Measurements from ENCODE around the gene BNIP5.

The BNIP5 gene

DNA sequence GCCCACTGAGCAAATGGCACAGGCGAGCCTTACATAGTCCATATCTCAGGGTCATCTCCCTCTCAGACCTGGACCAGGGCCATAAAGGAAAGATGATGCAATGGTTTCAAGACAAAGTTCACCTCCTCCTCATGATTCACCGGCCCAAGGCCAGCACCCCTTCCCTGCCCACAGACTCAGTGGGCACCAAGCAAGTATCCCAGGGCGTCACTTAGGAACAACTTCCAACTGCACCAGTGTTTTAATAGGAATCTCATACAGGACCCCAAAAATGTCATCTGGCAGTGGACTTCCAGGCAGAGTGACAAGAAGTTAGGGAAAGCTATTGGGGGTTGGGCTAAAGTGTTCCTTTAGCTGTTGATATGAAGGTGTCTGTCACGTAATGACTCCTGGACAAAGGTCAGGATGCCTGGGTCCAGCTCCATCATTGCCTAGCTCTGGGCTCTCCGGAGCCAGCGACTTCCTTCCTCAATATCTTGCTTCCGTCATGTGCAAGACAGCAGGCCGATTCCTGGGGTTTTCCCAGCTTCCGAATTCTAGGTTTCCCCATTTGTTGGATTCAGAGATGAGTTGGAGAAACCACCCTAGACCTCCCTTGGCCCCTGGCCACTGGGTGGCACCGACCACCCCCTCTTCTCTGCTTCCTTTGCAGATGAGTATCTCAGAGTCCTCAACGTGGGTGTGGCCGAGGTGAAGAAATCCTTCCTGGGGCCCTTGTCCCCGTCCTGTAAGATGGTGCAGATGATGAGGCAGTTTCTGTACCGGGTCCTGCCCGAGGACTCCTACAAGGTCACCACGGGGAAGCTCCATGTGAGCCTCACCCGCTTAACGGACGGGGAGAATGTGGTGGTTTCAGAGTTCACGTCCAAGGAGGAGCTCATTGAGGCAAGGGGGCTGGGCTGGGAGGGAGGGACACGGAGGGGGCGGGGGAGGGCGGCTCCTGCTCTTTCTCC is 45.7 kb downstream of the BNIP5 start:
- no peak for DNase-seq

DNA sequence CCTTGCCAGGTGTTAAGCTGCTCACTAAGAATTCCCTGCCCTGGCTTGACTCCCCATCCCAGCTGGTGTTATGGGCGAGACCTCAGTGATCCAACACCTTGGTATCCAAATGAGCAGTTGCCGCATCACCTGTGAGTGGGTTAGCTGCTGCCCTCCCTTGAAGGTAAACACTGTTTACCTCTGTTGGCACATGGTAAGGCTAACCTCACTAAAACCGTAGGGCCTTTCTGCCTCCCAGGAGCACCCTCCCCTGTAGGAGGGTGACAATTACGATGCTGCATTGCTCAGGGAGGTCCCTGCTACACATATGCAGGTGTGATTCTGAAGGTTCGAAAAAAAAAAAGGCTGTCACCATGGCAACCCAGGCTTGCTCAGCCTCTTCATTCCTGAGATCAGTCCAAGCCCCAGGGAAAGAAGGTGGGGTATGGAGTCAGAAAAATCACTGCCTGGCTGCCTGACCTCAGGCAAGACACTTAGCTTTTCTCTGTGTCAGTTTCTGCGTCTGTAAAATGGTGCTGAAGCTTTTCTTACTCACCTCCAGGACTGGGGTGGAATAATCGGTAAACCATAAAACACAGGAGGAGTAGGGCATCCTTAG is 47.3 kb downstream of the BNIP5 start:
- DNase-seq: no peak

DNA sequence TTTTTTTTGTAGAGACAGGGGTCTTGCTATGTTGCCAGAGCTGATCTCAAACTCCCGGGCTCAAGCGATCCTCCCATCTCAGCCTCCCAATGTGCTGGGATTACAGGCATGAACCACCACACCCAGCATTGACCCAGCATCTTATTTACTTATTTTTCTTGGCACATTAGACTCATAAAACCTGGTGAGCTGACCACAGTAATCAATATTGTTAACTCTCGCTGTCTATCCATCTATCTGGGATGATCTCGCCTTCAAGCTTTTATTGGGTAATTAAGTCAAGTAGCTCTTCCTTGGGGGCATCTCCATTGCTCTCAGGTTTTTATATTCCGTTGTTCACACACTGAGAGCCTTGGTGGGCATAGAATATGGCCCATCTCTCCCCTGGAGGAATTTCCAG is 49.8 kb downstream of the BNIP5 start:
- DNase-seq: no peak

DNA sequence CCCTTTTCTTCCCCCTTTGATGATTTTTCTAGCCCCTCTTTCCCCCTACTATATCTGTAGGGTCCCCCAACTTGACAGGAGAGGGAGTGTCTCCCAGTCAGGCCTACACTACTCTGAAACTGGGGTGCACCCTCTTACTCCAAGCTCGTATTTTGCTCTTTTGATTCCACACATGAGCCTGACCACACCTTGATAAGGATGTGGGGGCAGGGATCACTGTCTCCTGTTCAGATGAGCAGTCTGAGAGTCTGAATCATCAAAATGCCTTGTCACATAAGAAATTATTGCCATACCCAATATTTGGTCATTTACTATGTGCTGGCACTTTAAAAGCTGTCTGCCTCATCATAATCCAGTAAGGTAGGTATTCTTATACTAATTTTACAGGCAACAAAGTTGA is 50.9 kb downstream of the BNIP5 start:
- DNase-seq: no peak

DNA sequence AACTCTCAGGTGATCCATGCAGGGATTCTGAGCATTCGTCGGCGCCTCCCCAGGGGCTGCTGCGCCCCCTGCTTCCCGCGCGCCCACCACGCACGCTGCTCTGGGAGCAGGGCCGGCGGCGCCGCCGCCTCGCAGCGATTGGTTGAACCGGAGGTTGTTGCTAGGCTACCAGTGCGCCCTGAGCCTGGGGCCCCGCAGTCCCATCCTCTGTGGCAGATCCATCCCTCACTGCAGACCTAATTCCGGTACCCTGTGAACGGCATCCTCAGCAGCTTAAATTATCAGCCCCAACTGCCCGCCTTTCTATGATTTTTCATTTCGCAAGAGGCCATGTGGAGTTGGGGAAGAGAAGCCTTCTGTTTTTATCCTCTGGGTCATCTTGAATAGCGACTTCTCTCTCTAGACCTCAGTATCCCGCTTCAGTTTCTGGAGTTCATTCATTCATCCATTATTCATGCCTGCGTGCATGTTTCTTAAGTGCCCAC is 51.5 kb downstream of the BNIP5 start:
- no peak for DNase-seq

DNA sequence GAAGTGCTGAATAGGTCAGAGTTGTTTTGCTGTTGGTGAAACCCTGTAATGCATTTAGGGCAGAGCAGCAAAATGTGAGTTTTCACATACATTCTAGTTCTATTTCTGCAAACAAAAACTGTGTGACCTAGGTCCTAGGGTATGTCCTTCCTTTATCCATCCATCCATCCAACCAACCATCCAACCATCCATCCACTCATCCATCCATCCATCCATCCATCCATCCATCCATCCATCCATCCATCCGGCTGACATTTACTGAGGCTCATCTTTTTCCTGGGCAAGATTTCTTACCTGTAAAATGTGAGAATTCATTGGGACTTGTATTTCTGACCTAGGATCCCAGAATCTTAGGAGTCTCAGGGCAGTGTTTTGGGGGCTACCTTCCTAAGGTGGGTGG is 52.3 kb downstream of the BNIP5 start:
- no peak for DNase-seq

DNA sequence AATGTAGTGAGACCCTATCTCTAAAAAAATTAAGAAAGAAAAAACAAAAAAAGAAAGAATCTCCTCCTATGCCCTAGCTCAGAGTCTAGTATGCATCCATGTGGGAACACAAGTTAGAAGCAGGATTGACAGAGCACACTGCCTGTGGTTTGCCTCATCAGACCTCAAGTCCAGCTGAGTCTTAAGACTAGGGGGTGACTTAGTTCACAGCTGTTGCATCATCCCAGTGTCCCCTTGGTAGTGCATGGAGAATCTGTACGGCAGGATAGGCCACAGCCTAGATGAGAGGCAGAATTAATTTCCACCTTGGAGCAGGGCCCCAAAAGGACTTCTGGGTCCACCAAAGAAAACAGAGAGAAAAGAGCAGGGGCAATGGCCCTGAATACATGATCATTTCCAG is 53.1 kb downstream of the BNIP5 start:
- no peak for DNase-seq

DNA sequence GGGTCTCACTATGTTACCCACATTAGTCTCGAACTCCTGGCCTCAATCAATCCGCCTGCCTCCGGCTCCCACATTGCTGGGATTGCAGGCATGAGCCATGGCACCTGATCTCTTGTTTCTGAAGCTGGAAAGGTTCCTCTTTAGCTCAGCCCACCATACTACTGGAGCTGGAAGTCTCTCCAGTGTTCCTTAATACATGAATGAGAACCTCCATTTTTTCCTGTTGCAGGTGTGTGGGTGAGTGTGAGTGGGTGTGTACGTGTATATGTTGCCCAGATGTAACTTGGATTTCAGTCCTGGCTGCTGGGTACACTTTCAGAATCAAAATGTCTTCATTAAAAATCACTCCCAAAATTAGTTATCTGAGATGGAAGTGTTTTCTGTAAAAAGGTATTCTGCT is 55.7 kb downstream of the BNIP5 start:
- no peak for DNase-seq

DNA sequence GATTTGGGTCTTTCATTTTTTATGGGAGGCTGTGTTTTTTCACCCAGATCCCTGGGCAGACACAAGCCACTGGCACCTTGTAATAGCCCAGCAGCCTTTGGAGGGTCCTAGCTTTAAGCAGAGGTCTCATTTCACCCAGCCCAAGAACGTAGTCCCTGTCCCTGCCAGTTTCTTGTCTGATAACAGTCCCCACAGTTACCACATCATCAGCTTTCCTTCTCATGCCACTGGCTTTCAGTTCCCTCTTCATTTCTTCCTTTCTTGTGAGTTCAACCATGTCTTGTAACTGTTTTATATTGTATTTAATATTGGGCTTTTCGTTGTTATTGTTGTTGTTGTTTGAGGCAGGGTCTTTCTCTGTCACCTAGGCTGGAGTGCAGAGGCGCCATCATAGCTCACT is 56.2 kb downstream of the BNIP5 start:
- no peak for DNase-seq

DNA sequence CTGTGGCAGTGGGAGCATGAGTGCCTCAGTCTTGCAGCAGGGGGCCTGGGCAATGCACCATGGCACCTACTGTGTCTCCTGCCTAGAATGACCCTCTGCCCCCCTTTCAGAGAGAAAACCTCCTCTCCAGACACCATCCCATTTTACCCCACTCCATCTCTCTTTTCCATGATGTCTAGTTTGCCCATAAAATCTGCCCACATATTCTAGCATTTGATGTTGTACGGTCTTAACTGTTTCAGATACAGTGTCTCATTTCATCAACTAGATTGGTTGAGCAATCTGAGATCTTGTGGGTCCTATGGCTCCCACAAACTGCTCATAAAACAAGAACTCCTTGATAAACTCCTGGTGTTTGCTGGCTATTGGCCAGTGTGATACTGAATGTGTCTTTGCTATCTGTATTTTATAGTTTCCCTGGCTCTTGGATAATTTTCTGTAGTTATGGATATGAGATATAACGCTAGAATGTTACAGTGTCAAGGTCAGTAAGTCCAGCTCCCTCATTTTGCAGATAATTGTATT is 58.7 kb downstream of the BNIP5 start:
- DNase-seq: no peak

DNA sequence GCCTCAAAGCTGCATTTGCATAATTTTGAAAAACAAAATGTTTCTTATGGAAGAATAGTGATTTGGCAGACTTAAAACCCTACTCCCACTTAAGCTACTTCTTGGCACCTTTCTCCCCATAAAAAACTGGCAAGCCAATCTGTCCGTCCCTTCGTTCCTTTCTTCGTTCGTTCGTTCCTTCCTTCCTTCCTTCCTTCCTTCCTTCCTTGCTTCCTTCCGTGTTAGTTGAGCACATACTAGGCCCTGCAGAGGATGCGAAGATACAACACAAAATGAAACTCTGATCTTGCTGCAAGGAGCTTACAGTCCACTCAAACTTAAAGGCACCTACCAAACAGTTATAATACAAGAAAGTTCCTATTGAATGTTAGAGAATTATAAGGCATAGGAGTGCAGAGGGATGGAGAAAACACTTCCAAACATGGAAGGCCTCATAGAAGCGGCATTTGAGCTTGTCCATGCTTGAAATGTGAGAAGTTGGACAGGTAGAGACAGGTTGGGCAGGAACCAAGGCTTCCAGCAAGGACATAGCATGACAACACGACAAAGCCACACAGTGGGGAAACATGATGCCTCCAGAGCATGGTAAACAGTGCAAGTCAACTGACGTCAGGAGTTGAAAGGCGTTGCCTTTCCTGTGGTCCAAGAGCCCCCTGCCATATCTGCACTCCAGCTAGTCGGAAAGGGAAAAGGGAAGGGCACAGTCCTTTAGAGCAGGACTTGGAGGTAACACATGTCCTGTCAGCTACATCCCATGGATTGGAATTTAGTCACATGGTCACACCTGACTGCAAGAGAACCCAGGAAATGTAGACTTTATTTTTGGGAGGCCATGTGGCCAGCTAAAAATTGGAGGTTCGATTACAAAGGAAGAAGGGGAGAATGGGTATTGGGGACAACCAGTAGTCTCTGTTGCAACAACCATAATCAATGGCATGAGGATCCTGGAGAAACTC is 59.8 kb downstream of the BNIP5 start:
- no peak for DNase-seq

DNA sequence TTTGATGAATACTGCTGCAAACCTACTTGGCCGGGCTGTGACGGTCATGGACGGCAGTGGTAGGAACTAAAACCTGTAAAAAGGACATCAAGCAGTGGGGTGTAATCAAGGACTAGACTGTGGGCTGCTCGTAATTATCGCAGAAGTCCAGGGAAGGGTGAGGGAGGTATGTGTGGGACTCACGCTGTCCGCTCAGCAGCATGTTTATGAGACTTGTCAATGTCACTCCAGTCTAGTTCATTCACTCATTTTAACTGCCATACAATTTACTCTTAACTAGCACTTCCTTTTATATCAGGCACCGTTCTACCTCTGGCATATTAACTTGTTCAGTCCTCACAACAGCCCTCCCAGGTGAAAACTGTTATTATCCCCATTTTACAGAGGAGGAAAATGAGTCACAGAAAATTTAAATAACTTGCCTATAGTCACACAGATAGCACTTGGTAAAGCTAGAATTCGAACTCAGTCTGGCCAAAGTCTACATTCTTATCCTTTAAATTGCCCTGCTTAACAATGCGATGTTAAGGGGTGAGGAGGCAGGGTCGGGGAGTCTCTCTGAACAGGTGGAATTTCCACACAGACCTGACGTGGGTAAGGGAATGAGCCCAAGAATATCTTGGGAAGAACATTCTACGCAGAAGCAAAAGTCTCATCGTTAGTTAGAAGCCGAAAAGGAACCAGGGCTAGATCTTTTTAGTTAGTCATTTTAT is 62.7 kb downstream of the BNIP5 start:
- DNase-seq: no peak

DNA sequence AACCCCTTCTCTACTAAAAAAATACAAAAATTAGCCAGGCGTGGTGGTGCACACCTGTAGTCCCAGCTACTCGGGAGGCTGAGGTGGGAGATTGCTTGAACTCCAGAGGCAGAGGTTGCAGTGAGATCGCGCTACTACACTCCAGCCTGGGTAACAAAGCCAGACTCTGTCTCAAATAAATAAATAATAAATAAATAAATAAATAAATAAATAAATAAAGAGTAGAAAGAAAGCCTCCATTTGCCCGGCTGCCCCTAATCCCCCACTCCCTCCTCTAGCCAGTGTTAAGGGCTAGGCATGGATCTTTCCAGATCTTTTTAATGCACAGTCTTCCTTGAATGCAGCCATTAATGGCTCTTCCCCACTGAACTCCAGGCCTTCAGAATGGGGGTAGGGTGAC is 63.6 kb downstream of the BNIP5 start:
- no peak for DNase-seq

DNA sequence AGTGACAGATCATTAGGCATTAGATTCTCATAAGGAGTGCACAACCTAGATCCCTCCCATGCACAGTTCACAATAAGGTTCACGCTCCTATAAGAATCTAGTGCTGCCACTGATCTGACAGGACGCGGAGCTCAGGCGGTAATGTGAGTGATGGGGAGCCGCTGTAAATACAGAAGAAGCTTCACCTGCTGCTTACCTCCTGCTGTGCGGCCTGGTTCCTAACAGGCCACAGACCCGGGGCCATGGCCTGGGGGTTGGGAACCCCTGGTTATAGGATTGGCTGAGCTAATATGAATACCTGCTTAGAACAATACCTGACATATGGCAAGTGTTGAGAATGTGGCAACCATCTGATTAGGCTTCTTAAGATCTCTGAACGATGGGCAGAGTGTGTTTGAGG is 64.5 kb downstream of the BNIP5 start:
- DNase-seq: no peak

DNA sequence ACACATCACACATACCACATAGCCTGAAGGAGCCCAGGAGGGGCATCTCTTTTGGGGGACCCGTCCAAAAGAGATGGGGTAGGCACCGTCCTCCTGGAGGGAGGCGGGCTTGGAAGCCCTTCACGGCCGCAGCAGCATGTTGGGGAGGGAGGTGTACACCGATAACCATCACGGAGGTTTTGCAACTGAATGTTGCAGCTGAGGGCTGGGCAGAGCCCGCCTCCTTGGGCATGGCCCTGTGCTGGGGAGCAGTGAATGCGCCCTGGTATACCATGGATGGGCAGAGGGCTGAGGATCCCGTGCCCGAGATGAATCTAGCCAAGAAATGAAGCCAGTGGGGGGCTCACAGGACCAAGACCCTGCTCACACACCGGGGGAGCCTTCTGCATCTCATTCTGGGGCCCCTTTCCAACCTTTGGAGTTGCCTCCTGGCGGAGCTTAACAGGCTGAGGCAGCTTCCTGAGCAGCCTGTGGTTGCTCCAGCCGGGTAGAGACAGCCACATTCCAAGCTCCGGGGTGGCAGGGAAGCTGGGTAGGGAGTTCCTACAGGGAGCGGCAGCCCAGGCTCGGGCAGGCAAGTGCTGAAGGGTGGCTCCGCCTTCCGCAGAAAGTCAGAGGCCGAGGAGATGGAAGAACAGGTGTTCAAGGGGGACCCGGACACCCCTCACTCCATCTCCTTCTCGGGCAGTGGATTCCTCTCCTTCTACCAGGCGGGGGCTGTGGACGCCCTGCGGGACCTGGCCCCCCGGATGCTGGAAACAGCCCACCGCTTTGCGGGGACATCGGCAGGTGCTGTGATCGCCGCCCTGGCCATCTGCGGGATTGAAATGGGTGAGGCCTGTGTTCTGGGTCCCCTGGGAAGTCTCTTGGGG is 66.6 kb downstream of the BNIP5 start, which contains the start of gene PNPLA1:
Gene PNPLA1 (plus strand): TSS at position 227 of the 872 bp plus-strand sequence. CDS start 400 bp downstream, at position 627.
- DNase-seq: no peak

DNA sequence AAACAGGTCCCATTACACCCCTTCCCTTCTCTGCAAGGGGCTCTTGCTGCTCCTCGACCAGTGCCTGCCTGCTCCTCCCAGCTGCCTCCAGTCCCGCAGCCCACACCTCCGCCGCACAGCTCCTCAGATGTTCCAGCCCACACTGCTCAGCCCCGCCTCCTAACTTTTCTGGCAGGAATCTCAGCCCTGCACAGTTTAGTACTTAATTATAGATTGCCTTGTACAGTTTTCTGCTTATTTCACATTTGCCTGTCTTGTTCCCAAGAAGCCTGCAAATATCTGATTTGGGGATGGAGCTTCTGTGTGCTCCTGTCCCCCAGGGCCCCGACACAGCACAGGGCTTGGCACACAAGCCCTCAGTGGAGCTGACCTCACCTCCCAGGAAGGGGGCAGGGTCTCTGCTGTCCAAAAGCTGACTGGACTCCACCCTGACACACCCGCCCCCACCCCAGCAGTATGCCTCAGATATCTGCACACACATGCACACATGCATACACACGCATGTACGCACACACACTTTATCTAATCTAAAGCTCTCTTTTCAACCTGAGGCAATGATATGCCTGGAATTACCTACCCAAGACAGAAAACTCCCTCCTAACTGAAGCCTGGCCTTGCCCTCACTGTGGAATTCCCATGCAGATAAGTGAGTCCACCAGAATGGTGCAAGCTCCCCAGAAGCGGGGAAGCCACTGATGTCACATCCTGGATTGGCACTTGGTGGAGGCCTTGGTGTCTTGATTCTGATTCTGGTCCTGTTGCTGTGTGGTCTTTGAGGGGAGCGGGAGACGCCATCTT is 68.0 kb downstream of the BNIP5 start:
- no peak for DNase-seq

DNA sequence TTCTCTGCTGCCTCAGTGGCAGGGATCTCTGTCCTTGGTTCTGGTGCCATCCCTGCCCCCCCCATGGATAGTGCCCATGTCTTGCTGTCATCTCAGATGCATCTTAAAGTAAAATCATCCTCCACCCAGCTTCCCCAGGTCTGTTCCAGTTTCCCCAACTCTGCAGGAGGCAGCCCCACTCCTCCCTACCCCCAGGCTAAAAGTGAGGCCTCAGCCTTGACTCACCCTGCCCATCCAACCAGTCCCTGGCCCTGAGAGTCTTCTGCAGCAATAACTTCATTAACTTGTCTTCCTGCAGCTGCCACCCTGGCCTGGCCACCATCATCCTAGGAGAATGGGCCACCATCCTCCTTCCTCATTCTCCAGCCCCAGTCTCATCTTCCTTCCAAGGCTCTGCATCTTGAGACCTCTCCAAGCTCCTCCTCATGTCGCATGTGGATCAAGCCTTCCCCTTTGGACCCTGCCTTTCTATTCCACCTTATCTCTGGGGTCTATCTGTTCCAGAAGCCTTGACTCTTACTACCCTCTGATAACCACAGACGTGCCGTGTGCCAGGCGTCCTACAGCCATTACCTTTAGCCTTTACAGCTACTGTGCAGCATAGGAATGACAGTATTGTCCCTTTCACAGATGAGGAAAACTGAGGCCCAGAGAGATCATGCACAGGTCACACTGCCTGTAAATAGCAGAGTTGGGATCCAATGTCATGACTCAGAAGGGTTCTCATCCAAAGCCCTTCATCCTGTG is 68.8 kb downstream of the BNIP5 start:
- DNase-seq: no peak

DNA sequence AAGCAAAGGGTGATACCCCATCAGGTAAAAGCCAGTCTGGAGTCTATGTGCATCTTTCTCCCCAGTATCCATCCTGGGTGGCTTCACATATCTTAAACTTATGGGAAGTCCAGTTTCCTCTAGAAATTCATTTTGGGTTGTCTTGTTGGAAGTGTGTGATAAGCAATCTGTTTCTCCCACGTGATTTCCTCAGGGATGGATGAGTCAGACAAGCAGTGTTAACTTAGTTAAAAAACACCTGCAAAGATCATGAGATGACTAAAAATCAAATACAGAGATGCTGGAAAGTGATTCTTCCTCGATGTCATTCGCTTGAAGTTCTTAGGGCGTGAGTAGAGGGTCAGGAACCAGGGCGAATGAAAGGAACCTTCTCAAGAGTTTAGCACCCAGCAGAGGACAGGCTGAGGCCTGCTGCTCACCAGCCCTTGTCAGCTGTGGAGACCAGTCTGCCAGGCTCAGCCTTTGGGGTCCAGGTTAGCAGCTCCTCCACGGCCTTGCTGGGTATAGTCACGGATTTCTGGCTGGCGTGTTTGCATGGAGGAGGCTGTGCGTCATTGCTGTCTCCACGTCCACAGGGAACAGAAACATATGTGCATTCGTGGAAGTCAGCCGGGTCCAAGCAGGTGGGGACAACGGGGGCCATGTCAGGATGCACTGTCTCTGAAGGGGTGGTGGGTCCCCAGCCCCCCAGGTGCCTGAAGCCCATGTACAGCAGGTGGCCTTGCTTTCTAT is 69.6 kb downstream of the BNIP5 start:
- no peak for DNase-seq

Data from activated naive CD4-positive, alpha-beta T cell treated with Interleukin-2 at 50 U/mL for 16 hours (primary cell).